WI38 (cell line): ENCODE measurements around the gene ACTRT2.

ENCODE experiments used
- H3K4me3 ChIP-seq: 2 replicates; pipeline ENCODE4 v1.5.1; 2011; ENCODE audit warnings: low read depth, mild to moderate bottlenecking, control low read depth, low read length
- CTCF ChIP-seq: IDR thresholded peaks from 2 replicates; pipeline ENCODE4 v1.5.1; 2012; ENCODE audit warnings: low read depth, mild to moderate bottlenecking, control low read depth, low read length

Gene ACTRT2

DNA sequence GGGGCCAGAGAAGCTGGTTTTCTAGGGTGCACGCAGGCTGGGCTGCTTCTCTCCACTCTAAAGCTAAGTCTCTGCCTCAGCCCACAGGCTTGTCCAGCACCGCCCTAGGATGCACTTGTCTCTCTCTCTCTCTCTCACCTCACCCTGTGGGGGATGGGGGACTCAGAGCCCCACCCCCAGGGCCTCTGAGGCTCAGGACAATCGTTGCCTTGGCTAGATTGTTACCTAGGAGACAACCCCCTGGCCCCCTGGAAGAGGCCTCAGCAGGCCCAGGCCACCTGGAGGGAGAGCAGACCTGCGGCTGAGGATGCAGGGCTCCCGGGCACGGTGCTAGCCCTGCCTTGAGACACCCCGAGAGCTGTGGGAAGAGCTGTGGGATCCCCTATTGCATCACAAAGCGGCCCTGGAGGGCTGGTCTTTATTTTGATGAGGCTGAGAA lies at the start of gene ACTRT2:
Gene ACTRT2 (plus strand): TSS at position 235 of the 439 bp plus-strand sequence. CDS start 220 bp downstream, outside the sequence.
- TF ChIP-seq CTCF = no peak
- no peak within 1 kb of the TSS for H3K4me3 ChIP-seq

DNA sequence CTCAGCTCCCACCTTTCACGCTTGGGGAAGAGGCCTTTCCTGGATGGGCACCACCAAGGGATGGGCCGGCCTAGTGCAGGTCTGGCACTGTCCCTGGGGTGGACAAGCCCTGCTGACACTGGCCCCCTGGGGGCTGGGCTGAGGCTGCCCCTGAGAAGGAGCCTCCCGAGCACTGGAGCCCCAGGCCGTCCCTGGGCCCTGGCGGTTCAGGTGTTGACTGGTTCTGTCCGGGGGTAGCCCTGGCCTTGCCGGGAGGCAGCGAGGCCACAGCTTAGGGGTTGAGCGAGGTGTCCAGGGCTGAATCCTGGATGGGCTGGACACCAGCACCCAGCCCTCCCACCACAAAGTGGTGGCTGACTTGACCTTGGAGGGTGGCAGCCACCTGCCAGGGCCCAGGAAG lies 49.7 kb upstream of the ACTRT2 start:
- TF ChIP-seq CTCF = no peak
- no peak overlapping the region for H3K4me3 ChIP-seq

DNA sequence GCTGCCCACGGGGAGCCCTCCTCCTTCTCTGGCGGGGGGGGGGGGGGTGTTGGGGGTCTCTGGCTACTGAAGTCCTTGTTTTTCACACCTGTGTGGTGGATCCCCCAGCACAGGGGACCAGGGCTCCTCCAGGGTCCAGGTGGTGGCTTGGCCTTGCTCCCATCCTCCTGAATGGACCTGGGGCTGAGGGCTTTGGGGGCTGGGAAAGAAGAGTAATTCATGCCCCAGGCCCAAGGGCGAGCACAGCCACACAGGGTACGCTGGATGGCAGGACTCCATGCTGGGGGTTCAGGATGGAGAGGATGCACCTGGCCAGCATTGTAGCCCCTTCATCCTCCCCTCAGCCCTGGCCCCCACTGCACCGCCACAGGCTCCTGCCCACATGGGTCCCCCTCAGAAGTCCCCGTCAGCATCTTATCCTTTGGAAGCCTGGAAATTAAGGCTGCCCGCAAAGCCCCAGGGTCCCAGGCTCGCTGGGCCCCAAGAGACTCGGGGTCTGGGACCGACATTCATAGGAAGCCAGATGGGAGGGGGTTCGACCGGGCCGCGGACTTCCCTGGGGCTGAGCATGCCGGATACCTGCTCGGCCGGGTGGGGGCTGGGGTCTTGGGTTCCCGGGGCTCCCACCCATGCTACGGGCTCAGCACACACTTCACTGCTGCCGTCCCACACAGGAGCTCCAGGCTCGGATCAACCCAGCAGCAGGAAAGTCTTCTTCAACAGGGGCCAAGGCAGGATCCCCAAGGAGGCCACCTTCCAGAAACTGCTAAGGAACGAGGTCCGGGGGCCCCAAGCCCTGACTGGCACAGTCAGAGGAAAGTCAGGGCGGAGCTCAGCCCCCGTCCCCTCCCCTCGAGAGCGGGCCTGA lies 49.0 kb upstream of the ACTRT2 start:
- H3K4me3 ChIP-seq = no peak overlapping the region
- no peak for TF ChIP-seq CTCF

DNA sequence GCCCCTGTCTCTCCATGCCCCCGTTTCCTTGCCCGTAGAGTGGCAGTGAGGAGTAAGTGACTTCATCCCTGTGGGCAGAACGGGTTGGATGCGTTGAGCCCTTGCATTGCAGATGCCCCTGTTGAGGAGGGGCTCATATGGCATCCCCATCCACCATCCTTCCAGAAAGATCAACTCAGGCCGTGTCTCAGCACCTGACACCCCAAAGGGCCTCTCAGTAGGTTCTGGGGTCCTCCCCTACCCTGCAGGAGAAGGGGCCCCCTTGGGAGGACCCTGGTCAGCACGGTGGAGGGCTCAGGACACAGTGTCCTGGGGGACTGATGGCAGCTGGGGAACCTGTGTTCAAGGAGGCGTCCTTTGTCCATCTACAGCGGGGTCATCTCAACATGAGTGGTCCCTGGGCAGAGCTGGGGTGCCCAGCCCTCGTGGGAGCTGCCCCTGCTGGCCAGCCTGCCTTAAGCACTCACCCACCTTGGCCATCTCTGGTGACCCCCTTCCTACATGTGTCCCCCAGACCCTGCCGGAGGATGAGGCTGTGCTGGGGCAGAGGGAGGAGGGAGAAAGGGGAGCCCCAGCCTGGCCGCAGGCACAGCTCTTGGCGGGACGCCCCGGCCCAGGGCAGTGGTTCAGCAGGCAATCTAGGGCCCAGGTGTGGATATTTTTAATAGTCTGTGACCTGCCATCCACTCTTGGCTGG lies 48.2 kb upstream of the ACTRT2 start:
- H3K4me3 ChIP-seq = no peak overlapping the region
- no peak for TF ChIP-seq CTCF

GRCh38 chr1:2973601-2974593 lies 47.4 kb upstream of the ACTRT2 start:
- TF ChIP-seq CTCF = no peak
- no peak overlapping the region for H3K4me3 ChIP-seq

DNA sequence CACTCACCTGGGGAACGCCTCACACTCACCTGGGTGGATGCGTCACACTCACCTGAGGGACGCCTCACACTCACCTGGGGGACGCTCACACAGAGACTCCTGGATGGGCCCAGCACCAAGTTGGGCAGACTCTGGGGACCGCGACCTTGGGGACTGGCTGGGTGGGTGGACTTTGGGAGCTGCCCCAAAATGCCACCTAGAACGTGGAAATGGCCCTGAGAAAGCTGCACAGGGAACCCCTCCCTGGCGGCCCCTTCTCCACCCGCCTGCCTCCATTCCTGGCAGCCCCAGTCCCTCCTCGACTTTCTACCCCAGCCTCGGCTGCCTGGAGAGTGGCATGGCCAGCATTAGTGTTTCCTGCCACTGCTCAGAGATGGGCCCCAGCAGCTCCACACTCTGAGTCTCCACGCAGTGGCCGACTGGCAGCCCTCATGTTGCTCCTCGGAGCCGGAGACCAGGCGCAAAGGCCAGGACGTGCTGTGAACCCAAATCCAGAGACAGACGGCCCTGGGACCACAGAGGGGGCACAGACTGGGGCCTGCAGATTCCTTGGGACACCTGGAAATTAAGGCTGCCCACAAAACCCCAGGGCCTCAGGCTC lies 46.5 kb upstream of the ACTRT2 start:
- no peak for TF ChIP-seq CTCF
- H3K4me3 ChIP-seq = no peak overlapping the region
